Skeletal muscle satellite cell (primary cell): ENCODE measurements around the gene OBP2A.
"Not testable (repeated sequence)": the region's sequence is repeated elsewhere in the genome, so short reads cannot be mapped to it uniquely, and the experiment has no call there.

ENCODE experiments used
- H3K27me3 ChIP-seq: 2 replicates; pipeline ENCODE4 v1.7.0; 2013; ENCODE audit warnings: low read length; ENCODE audit not compliant: control insufficient read depth, insufficient read depth
- H3K36me3 ChIP-seq: 2 replicates; pipeline ENCODE4 v1.7.0; 2013; ENCODE audit warnings: mild to moderate bottlenecking, control low read depth, low read length; ENCODE audit not compliant: insufficient read depth
- H3K4me1 ChIP-seq: 2 replicates; pipeline ENCODE4 v1.7.0; 2013; ENCODE audit warnings: low read length; ENCODE audit not compliant: control insufficient read depth, insufficient read depth
- H3K4me2 ChIP-seq: 2 replicates; pipeline ENCODE4 v1.7.0; 2013; ENCODE audit warnings: mild to moderate bottlenecking, low read length
- H3K4me3 ChIP-seq: 2 replicates; pipeline ENCODE4 v1.7.0; 2013; ENCODE audit warnings: low read length
- H3K9ac ChIP-seq: 2 replicates; pipeline ENCODE4 v1.7.0; 2013; ENCODE audit warnings: mild to moderate bottlenecking, low read depth, low read length, moderate library complexity
- H3K9me3 ChIP-seq: replicated peaks from 2 replicates; pipeline ENCODE4 v1.7.0; 2013; ENCODE audit warnings: mild to moderate bottlenecking, control low read depth, low read length

Gene OBP2A

DNA sequence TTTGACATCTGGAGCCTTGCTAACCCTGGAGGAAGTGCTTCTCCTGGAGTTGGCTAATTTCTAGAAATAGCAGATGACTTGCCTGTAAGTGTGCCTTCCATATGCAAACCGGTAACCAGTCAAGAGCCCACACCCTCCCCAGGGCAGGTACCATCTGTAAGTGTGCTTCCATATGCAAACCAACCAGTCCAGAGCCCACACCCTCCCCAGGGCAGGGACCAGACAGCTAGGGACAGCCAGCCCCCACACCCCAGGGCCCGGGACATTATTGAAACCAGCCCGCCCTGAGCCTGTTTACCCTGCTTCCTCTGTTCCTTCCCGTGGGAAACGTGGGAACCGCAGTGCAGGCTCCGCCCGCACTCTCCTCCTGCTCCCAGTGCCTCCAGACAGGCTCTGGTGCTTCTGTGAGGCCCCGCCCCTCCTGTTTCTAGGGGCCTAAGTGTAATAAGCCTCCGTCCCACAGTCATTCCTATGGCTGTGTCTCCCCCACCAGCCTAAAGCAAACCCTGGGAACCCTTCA is 11.7 kb upstream of the OBP2A start:
- H3K4me1 ChIP-seq, H3K36me3 ChIP-seq, H3K4me2 ChIP-seq, H3K9ac ChIP-seq, H3K9me3 ChIP-seq, H3K4me3 ChIP-seq: not testable (repeated sequence)
- peaks cover 15% of the 10 kb centered on the region for H3K27me3 ChIP-seq

DNA sequence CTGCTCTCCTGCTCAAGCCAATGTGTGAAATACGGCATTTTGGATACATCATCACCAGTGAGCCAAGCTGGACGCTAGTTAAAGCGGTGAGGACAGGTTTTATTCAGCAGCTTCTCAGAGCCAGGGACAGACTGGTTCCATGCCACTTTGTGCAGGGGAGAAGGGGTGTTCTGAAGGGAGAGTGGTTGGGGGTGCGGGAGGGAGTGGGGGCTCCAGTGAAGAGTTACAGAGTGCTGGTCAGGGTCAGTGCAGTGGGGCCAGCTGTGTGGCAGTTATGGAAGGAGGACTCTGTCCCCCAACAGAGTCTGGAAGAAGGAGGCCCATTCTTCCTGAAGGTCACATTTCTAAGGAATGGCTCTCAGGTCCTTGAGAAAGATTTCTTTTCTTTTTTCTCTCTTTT is 11.1 kb upstream of the OBP2A start:
- H3K9ac ChIP-seq, H3K4me2 ChIP-seq, H3K4me3 ChIP-seq, H3K4me1 ChIP-seq, H3K36me3 ChIP-seq, H3K9me3 ChIP-seq: not testable (repeated sequence)
- peaks cover 19% of the 10 kb centered on the region for H3K27me3 ChIP-seq

DNA sequence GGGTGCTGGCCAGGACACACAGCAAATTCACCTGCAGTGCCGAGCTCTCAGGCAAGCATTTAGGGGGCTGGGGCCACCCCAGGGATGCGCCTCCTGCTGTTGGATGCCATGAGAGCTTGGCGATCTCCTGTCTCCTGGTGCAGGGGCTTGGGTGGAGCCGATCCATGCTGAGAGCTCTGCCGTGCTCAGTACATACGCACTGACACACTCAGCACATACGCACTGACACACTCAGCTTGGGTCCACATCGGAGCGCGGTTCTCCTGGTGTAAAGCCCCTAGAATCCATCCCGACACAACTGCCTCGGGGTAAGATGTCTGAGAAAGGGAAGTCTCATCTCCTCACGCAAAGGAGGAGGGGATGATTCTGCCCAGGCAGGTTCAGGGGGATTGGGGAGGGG is 10.3 kb upstream of the OBP2A start:
- H3K4me3 ChIP-seq: not testable (repeated sequence)

DNA sequence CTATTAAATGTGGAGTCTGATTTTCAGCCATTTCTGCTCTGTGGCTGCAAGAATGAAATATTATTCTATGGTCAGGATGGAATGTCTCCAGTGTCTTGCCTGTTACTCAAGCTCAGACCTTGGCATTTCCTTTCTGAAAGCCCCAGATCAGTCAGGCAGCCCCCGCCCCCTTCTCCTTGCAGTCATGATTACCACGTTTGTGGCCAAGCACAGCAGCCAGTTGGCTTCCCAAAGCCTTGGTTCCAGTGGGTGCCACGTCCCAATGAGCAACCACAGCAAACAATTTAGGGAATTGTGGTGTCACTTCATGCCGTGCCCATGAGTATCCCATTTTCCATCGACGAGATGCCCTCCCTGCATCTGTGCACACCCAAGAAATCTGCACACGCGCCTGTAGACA is 9.7 kb upstream of the OBP2A start:
- no peak overlapping the region for H3K9ac ChIP-seq
- no peak overlapping the region for H3K4me2 ChIP-seq
- no peaks in the 10 kb centered on the region for H3K4me1 ChIP-seq
- H3K36me3 ChIP-seq: no peaks in the 10 kb centered on the region
- no peak overlapping the region for H3K4me3 ChIP-seq
- peaks cover 19% of the 10 kb centered on the region for H3K27me3 ChIP-seq
- H3K9me3 ChIP-seq: no peaks in the 10 kb centered on the region

More for the DNA sequence above, 10.3 kb upstream of the OBP2A start:
- not testable (repeated sequence) for H3K4me1 ChIP-seq, H3K4me2 ChIP-seq, H3K9me3 ChIP-seq, H3K9ac ChIP-seq, H3K36me3 ChIP-seq
- H3K27me3 ChIP-seq: peaks cover 19% of the 10 kb centered on the region

DNA sequence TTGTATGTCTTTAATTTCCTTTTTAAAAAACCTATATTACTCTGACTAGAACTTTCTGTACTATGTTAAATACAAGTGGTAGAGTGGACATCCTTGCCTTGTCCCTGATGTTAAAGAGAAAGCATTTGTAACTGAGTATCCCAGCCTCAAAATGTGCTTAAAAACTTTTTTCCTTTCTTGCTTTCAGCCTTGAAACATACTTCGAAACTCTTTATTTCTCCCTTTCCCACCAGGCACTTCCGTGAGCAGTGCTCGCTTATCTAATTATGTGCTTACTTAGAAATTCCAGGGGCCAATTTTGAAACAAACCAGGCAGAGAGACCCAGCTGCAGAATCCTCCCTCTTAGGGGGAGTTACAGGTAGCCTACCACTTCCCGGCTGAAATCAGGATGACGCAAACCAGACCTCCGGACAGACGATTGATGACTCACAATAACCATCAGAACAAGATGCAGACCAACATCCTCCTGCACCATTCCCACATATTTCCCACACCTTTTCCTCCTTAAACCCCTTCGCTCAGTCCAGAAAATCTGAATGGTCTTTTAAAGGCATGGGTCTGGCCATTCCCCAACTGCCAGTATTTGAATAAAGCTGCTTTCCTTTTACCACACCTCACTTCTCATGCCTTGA is 2.5 kb upstream of the OBP2A start:
- H3K9me3 ChIP-seq, H3K9ac ChIP-seq, H3K36me3 ChIP-seq, H3K27me3 ChIP-seq, H3K4me1 ChIP-seq, H3K4me2 ChIP-seq, H3K4me3 ChIP-seq: not testable (repeated sequence)

DNA sequence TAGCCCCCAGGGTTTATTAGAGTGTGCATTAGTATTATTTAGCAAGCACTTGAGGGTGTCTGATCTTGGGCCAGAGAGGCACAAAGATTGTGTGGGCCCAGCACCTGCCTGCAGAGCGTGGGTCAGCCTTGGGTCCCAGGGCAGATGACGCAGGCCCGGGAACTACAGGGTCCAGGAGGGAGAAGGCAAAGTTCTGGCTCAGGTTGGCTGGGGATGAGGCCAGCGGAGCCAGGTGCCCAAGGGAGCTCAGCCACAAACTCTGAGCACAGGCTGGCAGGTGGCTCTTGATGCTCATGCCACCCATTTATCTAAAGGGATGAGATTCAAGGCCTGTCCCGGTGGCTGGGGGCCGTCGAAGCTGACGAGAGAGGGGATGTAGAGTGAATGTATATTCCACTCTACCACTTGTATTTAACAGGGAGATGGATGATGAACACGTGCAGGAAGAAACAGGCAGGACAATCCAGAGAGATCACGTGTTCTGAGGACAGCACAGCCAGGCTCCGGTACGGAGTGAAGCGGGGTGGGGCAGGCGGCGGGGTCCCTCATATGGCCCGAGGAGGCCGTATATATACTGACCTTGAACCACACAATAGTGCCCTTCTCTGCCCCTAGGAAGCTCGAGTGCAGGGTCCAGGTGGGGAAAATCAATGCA is 818 bp upstream of the OBP2A start:
- no peaks in the 10 kb centered on the region for H3K36me3 ChIP-seq
- no peak overlapping the region for H3K4me2 ChIP-seq
- H3K4me3 ChIP-seq: no peak overlapping the region
- H3K4me1 ChIP-seq: no peaks in the 10 kb centered on the region
- H3K27me3 ChIP-seq: no peaks in the 10 kb centered on the region
- H3K9me3 ChIP-seq: no peaks in the 10 kb centered on the region
- no peak overlapping the region for H3K9ac ChIP-seq

DNA sequence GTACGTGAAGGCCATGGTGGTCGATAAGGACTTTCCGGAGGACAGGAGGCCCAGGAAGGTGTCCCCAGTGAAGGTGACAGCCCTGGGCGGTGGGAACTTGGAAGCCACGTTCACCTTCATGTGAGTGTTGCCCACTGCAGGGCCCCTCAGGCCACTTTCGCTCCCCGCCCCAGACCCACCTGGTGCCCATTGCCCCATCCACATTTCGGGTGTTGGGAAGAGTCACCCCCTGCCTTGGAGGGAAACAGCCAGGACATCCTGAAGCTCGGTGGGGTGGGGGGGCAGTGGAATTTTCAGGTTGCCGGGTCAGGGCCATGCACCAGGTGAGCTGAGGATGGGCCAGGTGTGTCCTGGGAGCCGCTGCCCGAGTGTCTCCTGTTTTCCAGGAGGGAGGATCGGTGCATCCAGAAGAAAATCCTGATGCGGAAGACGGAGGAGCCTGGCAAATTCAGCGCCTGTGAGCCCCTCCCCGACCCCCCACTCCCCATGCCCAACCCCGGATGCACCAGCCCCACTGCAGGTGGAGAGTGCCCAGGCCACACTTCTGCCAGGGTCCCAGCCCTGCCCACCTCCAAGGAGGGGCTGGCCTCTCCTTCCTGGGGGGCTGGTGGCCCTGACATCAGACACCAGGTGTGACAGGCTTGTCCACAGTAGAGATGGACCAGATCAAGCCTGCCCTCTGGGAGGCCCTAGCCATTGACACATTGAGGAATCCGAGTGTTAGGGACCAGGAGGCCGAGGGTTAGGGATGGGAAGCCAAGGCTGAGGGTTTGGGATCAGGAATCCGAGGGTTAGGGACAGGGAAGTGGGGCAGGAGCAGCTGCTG is 1.1 kb downstream of the OBP2A start:
- H3K4me2 ChIP-seq, H3K9me3 ChIP-seq, H3K4me1 ChIP-seq, H3K9ac ChIP-seq, H3K4me3 ChIP-seq, H3K36me3 ChIP-seq, H3K27me3 ChIP-seq: not testable (repeated sequence)

DNA sequence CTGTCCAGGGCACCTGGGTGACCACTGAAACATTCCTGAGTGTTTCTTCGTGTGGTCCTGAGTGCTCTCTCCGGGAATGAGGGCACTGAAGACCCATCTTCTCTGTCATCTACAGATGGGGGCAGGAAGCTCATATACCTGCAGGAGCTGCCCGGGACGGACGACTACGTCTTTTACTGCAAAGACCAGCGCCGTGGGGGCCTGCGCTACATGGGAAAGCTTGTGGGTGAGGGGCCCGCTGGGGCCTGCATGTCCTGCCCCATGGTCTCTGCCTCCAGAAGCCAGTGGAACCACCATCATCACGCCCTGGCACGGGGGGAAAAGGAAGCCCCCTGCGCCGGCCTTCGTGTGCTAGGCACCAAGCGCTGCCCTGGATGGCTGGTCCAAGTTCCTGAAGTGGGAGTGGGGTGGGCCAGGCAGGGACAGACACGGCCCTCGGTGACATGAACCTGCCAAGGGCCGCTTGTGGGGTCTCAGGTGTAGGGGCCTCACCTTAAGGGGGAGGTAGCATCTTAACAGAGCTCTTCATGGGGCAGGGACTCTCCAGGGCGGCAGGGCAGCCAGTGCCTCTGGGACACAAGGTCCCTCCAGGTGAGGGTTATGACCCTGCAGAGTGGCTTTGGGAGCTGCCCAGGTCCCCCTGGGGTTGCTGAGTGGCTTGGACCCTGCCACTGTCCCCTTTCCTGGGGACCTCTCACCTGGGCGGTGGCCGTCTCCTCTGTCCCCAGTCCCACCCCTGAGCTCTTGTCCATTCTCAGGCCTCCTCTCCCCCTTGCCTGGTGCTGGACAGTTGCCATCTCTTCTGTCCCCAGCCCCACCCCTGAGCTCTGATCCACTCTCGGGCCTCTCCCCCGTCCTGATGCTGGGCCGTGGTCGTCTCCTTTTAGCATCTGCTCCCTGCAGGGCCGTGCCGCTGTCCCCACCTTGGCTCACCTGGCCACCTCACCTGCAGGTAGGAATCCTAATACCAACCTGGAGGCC is 2.1 kb downstream of the OBP2A start:
- no peaks in the 10 kb centered on the region for H3K27me3 ChIP-seq
- no peak overlapping the region for H3K4me2 ChIP-seq
- H3K9ac ChIP-seq: no peak overlapping the region
- no peaks in the 10 kb centered on the region for H3K4me1 ChIP-seq
- no peaks in the 10 kb centered on the region for H3K9me3 ChIP-seq
- H3K4me3 ChIP-seq: no peak overlapping the region
- H3K36me3 ChIP-seq: no peaks in the 10 kb centered on the region

DNA sequence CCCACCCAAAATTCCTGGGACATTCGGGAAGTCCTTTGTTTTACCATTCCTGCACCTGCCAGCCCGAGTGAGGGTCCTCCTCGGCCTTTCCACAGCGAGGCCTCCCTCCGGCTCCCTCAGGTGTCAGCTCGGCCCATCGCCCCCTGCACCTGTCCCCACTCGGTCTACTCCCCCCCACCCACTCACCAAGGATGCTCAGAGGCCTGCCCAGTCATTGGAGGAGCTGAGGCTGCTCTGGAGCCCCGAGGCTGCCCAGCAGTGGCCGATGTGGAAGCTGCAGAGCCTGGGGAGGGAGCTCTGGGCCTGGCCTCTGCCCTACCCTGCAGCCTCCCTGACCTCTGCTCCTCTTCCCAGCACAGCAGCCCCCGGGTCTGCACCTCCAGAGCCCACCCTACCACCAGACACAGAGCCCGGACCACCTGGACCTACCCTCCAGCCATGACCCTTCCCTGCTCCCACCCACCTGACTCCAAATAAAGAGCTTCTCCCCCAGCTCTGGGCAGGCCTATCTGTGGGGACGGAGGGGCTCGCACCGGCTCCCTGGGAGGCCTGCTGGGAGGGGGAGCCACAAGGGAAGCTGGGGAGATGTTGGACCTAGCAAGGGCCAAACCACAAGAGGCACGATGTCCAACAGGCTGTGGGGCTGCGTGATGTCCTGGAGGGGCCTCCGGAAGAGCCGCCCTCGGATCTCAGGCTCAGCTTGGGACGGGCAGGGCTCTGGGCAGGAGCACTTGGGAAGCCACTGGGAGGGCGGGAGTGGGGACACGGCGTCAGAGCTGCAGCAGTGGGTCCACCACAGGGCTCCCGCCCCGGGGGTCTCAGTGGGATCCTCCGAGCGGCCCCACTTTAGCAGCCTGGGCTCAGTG is 3.8 kb downstream of the OBP2A start:
- H3K4me1 ChIP-seq, H3K9me3 ChIP-seq, H3K9ac ChIP-seq, H3K4me2 ChIP-seq, H3K36me3 ChIP-seq, H3K4me3 ChIP-seq, H3K27me3 ChIP-seq: not testable (repeated sequence)

DNA sequence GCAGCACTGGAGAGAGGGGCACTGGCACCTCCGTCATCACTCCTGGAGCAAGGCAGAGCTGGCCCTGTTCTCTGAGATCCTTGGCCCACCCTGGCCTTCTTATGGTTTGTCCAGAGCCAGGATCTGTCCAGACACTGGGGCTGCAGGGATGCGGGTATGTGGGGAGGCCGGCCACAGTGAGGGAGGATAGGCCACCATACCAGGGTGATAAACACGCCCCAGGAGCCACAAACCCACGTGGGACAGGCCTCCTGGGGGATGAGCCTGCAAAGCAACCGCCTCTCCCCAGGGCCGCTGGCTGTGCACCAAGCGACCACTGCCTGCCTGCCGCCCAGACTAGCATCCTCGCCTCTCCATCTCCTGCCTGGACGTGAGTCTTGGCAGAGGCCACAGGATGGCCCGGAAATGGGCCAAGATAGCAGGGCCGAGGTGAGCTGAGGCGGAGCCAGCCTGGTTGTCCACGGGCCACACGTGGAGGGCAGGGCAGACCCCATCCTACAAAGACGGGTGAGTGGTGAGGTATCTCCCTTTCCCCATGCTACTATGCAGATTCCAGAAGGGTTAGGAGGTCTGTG is 4.5 kb downstream of the OBP2A start:
- H3K27me3 ChIP-seq: no peaks in the 10 kb centered on the region
- no peak overlapping the region for H3K4me2 ChIP-seq
- H3K36me3 ChIP-seq: no peaks in the 10 kb centered on the region
- H3K4me3 ChIP-seq: no peak overlapping the region
- no peak overlapping the region for H3K9ac ChIP-seq
- no peaks in the 10 kb centered on the region for H3K9me3 ChIP-seq
- H3K4me1 ChIP-seq: no peaks in the 10 kb centered on the region
